HG03354 (cell line): ENCODE data around the gene ZNF280A.
"Not testable (repeated sequence)": the region's sequence is repeated elsewhere in the genome, so short reads cannot be mapped to it uniquely, and the experiment has no call there.

ENCODE experiments used
- ATAC-seq: cut with Tn5 transposase; IDR thresholded peaks from one replicate; pipeline ENCODE4 v1.9.1; 2021; ENCODE audit warnings: mild to moderate bottlenecking; ENCODE audit not compliant: unreplicated experiment, poor library complexity, severe bottlenecking

Gene ZNF280A

GRCh38 chr22:22546490-22546889, 26.4 kb upstream of the ZNF280A start:
- no peak for ATAC-seq

GRCh38 chr22:22545084-22545483, 25.0 kb upstream of the ZNF280A start:
- ATAC-seq: no peak

GRCh38 chr22:22538226-22538989, 18.3 kb upstream of the ZNF280A start:
- ATAC-seq: no peak

GRCh38 chr22:22536916-22537315, 16.8 kb upstream of the ZNF280A start:
- no peak for ATAC-seq

DNA sequence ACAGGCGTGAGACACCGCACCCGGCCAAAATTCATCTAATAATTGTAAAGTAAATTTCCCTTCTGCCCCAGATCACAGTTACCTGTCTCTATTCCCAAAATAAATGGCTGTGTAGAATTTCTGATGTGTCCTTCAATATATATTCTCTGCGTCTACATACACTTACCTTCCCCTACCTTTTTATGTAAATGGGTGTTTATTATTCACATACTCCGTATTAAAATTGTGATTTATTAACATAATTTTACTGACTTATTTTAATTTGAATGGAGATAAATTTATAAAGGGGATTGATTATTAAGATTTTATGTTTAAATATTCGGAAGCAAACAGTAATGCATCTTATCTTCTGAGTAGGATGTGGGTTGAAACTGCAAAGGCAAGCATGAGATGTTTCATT, 16.4 kb upstream of the ZNF280A start:
- ATAC-seq: no peak

DNA sequence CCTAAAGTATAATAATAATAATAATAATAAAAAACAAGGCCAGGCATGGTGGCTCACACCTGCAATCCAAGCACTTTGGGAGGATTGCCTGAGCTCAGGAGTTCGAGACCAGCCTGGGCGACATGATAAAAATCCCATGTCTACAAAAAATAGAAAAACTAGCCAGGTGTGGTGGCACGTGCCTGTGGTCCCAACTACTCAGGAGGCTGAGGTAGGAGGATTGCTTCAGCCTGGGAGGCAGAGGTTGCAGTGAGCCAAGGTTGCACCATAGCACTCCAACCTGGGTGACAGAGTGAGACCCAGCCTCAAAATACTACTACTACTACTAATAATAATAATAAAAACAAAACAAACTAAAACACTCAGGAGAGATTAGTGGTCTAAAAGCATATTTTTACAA, 15.6 kb upstream of the ZNF280A start:
- no peak for ATAC-seq

DNA sequence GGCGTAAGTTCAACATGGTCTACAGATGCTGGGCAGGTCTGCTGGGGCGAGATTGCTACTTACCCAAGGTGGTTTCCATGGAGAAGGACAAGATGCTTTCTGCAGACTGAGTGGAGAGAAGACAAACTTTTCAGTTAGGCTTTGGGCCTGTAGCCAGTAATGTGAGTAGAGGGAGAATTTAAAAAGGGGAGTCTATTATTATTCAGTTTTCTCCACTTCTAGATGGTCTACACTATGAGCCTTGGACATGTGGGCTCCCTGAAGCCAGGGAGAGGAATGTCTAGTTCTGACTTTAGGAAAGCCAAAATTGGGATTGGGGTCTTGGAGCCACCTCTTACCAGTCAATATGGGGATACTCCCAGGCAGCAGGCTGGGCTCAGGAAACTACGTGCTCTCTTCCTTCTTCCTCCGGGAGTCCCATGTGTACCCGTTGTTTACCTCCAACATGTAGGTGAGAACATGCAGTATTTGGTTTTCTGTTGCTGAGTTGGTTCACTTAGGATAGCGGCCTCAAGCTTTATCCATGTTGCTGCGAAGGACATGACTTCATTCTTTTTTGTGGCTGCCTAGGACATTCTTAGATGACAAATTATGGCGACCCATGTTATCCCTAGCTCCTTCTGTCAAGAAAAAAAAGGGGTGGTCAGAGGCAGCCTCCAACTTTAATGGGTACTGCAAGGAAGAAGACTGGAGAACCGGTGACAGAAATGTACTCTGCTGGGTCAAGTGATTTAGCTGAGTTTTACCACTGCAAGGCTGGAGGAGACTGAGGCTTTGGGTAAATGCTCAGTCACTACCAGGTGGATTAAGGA, 14.7 kb upstream of the ZNF280A start:
- no peak for ATAC-seq

DNA sequence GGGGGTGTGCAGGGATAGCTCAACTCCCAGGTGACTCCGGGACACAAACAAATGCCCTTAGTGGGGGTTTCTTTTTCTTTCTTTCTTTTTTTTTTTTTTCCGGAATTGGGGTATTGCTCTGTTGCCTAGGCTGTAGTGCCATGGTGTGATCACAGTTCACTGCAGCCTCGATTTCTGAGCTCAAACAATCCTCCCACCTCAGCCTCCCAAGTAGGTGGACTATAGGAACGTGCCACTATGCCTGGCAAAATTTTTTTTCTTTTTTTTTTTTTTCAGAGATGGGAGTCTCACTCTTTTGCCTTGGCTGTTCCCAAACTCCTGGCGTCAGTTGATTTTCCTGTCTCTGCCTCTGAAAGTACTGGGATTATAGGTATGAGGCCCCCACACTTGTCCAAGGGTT, 13.8 kb upstream of the ZNF280A start:
- ATAC-seq: no peak

DNA sequence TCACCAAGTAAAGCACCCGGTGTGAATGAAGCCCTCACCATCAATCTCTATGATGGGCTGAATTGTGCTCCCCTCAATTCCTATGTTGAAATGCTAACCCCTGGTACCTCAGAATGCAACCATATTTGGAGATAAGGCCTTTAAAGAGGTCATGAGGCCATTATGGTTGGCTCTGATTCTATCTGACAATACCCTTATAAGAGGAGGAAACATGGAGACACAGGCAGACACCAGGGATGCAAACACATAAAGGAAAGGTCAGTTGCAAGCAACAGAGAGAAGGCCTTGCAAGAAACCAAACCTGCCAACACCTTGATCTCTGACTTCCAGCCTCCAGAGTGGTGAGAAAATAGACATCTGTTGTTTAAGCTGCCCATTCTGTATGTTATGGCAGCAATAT, 13.3 kb upstream of the ZNF280A start:
- no peak for ATAC-seq

DNA sequence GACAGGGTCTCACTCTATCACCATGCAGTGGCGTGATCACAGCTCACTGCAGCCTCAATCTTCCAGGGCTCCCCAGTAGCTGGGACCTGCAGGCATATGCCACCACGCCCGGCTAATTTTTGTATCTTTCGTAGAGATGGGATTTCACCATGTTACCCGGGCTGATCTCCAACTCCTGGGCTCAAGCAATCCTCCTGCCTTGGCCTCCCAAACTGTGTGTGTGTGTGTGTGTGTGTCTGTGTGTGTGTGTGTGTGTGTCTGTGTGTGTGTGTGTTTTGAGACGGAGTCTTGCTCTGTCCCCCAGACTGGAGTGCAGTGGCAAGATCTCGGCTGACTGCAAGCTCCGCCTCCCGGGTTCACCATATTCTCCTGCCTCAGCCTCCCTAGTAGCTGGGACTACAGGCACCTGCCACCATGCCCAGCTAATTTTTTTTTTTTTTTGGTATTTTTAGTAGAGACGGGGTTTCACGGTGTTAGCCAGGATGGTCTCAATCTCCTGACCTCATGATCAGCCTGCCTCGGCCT, 12.5 kb upstream of the ZNF280A start:
- not testable (repeated sequence) for ATAC-seq

GRCh38 chr22:22531770-22532546, 11.9 kb upstream of the ZNF280A start:
- no peak for ATAC-seq

GRCh38 chr22:22528780-22529179, 8.7 kb upstream of the ZNF280A start:
- ATAC-seq: no peak

- ATAC-seq: no peak
Observed at GRCh38 chr22:22527312-22527711, 7.2 kb upstream of the ZNF280A start.

GRCh38 chr22:22526125-22526912, 6.2 kb upstream of the ZNF280A start:
- ATAC-seq: no peak

DNA sequence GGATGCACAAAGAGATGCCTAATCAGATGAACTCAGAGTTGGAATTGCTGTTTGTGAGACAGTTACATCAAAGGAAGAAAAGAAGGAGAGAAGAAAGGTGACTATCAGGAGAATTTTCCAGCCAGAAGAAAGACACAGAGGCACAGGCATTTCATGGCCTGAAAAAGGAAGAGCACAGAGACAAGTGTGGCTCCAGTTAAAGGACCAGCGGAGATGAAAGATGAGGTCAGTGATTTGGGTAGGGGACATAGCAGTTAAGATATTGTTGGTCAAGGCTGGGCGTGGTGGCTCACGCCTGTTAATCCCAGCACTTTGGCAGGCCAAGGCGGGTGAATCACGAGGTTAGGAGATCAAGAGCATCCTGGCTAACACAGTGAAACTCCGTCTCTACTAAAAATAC, 3.4 kb upstream of the ZNF280A start:
- no peak for ATAC-seq

DNA sequence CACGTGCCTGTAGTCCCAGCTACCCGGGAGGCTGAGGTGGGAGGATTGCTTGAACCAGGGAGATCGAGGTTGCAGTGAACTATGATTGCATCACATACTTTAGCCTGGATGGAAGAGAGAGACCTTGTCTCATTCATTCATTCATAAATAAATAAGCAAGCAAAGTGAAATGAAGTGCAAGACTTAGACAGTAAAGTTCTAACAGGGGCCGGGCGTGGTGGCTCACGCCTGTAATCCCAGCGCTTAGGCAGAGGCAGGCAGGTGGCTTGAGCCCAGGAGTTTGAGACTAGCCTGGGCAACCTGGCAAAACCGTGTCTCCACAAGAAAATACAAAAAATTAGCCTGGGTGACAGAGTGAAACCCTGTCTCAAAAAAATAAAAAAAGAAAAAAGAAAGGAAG, 1.6 kb upstream of the ZNF280A start:
- ATAC-seq: no peak

- ATAC-seq: no peak
Observed at GRCh38 chr22:22520667-22521602, 865 bp upstream of the ZNF280A start.

DNA sequence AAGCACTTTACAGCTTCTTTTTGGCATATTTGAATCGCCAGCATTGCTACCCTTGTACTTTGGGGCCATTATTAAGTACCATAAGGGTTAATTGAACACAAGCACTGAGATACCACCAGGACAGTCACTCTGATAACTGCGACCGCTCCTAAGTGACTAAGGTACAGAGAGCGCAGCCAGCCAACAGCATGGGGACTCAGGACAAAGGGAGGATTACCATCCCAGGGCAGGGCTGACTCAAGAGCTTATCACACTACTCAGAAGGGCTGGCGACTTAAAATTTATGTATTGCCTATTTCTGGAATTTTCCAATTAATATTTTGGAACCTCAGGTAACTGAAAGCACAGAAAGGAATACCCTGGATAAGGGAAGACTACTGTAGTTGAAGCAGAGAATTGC, 479 bp downstream of the ZNF280A start:
- ATAC-seq: no peak
